GM12878 (cell line): ENCODE measurements around the gene GGT1. TPM values are rescaled to one million over a fixed set of nuclear protein-coding genes. Genes with fewer than 3 reads are reported as not detected.

Experiments
- CREB1 ChIP-seq: IDR thresholded peaks from 2 replicates; pipeline ENCODE4 v1.6.1; 2012; ENCODE audit warnings: low read depth, mild to moderate bottlenecking, inconsistent platforms
- ESRRA ChIP-seq: IDR thresholded peaks from 2 replicates; pipeline ENCODE4 v1.6.1; 2012; ENCODE audit warnings: mild to moderate bottlenecking, low read length, improper control_type of control experiment
- ETV6 ChIP-seq, 2 experiments: fragments of 450-650 bp in 1 of 2; IDR thresholded peaks in 1 of 2; conservative IDR thresholded peaks in 1 of 2; 2 replicates each; pipeline ENCODE4 v1.6.1; 2014; ENCODE audit warnings: antibody characterized with exemption in 1 of 2, borderline replicate concordance in 1 of 2, low read depth in 1 of 2, mild to moderate bottlenecking in 1 of 2, moderate library complexity in 1 of 2
- FOXM1 ChIP-seq: IDR thresholded peaks from 2 replicates; pipeline ENCODE4 v1.6.1; 2012; ENCODE audit warnings: low read depth, mild to moderate bottlenecking, inconsistent platforms, low read length, moderate library complexity
- JUNB ChIP-seq: IDR thresholded peaks from 2 replicates; pipeline ENCODE4 v1.6.1; 2016; ENCODE audit warnings: antibody characterized with exemption, mild to moderate bottlenecking
- KAT2A ChIP-seq: conservative IDR thresholded peaks from 2 replicates; pipeline ENCODE4 v1.6.1; 2011; ENCODE audit warnings: low read depth, low read length; ENCODE audit not compliant: control insufficient read depth
- MTA2 ChIP-seq: fragments of 450-650 bp; IDR thresholded peaks from 2 replicates; pipeline ENCODE4 v1.6.1; 2016; ENCODE audit warnings: low read depth, mild to moderate bottlenecking, moderate library complexity
- NFYA ChIP-seq: IDR thresholded peaks from 2 replicates; pipeline ENCODE4 v1.6.1; 2011; ENCODE audit warnings: low read depth, mild to moderate bottlenecking, low read length, improper control_type of control experiment, borderline replicate concordance
- NR2C2 ChIP-seq: IDR thresholded peaks from 2 replicates; pipeline ENCODE4 v1.6.1; 2011; ENCODE audit warnings: borderline replicate concordance, low read depth; ENCODE audit not compliant: control insufficient read depth, insufficient read length
- RAD21 ChIP-seq: IDR thresholded peaks from 2 replicates; pipeline ENCODE4 v1.6.1; 2011; ENCODE audit warnings: mild to moderate bottlenecking, low read depth, low read length, moderate library complexity; ENCODE audit not compliant: insufficient read depth
- SIN3A ChIP-seq: IDR thresholded peaks from 2 replicates; pipeline ENCODE4 v1.6.1; 2012; ENCODE audit warnings: low read depth, low read length, improper control_type of control experiment
- SREBF1 ChIP-seq: IDR thresholded peaks from 2 replicates; pipeline ENCODE4 v1.6.1; 2012; ENCODE audit warnings: mild to moderate bottlenecking, low read length
- SREBF2 ChIP-seq: IDR thresholded peaks from 2 replicates; pipeline ENCODE4 v1.6.1; 2012; ENCODE audit warnings: mild to moderate bottlenecking, low read length
- SUZ12 ChIP-seq: fragments of 200-600 bp; sonication (generic); IDR thresholded peaks from one replicate; pipeline ENCODE4 v1.6.1; 2018; ENCODE audit warnings: antibody characterized with exemption, mild to moderate bottlenecking; ENCODE audit not compliant: unreplicated experiment
- ZNF24 ChIP-seq: fragments of 450-650 bp; IDR thresholded peaks from 2 replicates; pipeline ENCODE4 v1.6.1; 2017; ENCODE audit warnings: antibody characterized with exemption, mild to moderate bottlenecking
- polyA plus RNA-seq, 11 experiments: library from polyadenylated mRNA; depleted of rRNA in 4 of 11; unstranded in 6 of 11; stranded (reverse) in 5 of 11; fragments of >200 nt; fragmentation: Nextera tagmentation in 4 of 11; fragmentation: Illumina TruSeq in 1 of 11; extraction: Ambion mirVana in 4 of 11; extraction: Trizol in 1 of 11; gene quantifications; 1 replicate in 1 of 11; 2 replicates in 10 of 11; pipeline versions ENCODE4 v1.2.1 to v1.2.3, GENCODE V29; 2011 to 2016; ENCODE audit warnings: inconsistent platforms in 2 of 11, missing spikeins in 2 of 11, low read depth in 1 of 11
- total RNA-seq, 4 experiments: library from RNA; depleted of rRNA in 3 of 4; stranded (reverse); fragments of >200 nt in 3 of 4; fragmentation: Illumina TruSeq in 1 of 4; extraction: Trizol in 1 of 4; gene quantifications; 2 replicates each; pipeline versions ENCODE4 v1.2.1 to v1.2.3, GENCODE V29; 2013 to 2021
- TF ChIP-seq, protein P1 (sequence below): IDR thresholded peaks from 2 replicates; pipeline ENCODE4 v1.6.1; 2011; ENCODE audit warnings: low read depth, mild to moderate bottlenecking, low read length, moderate library complexity, borderline replicate concordance; ENCODE audit errors: extremely low read depth
- TF ChIP-seq, protein P2 (sequence below): fragments of 450-650 bp; IDR thresholded peaks from 2 replicates; pipeline ENCODE4 v1.6.1; 2016; ENCODE audit warnings: mild to moderate bottlenecking
- TF ChIP-seq, protein P3 (sequence below): fragments of 450-650 bp; IDR thresholded peaks from 2 replicates; pipeline ENCODE4 v1.6.1; 2014; ENCODE audit warnings: mild to moderate bottlenecking
- TF ChIP-seq, protein P4 (sequence below): IDR thresholded peaks from 2 replicates; pipeline ENCODE4 v1.6.1; 2012; ENCODE audit warnings: low read depth, low read length, improper control_type of control experiment
- TF ChIP-seq, protein P5 (sequence below): fragments of 450-650 bp; IDR thresholded peaks from 2 replicates; pipeline ENCODE4 v1.6.1; 2017; ENCODE audit warnings: mild to moderate bottlenecking, moderate library complexity

The GGT1 gene
- total and polyA plus RNA-seq, 10 of the 15 experiments (the other 5 are each of a cell fraction or from before 2014, with no cell fraction given): 0.47 to 26.6 (median 9.1) TPM

DNA sequence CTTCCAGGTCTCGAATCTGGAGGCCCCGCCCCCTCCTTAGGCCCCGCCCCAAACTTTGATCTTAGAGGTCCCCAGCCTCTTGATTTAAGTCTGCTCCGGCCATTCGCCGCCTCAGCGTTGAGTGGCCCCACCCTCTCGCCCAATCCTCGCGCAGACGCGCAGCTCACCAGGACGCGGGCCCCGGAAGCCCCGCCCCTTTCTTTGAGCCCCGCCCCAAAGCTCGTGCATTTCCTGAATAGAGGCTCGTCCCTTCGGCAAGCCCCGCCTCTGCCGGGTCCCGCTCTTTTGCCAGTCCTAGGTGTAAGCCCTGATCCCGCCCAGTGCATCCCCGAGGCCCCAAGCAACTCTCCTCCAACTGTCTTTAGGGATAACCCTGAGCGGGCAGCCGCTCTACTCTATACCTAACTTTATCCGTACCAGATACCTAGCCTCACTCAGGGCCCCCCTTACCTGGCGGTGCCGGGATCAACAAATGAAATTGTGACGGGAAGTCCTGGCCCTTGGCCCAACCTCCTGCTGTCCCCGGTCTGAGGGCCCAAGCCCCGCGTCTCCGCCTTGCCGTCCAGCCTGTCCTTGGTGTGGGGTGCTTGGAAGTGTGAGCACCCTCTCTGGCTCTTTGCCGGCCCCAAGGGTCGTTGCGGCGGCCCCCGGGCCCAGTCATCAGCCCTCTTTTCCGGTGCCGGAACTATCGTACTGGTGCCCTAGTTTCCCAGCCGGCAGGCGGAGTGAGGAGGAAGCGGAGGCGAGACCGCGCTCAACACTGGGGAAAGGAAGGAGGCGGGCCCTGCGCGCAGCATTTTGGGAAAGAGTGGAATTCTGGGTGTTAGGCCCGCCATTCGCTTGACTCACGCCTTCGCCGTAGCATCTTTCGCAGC, 47.6 kb upstream of the GGT1 start, which contains the start of gene SNRPD3 (continued):
- TF ChIP-seq SREBF1 (no peak), KAT2A (no peak), MTA2 (peak; percentile 57; the same call in 1 of the 2 replicates), JUNB (no peak), SIN3A (peak; percentile 94), ESRRA (peak; percentile 60; the same call in 1 of the 2 replicates), ZNF24 (no peak), SUZ12 (no peak), SREBF2 (no peak), NR2C2 (no peak), FOXM1 (no peak), NFYA (no peak), CREB1 (peak; percentile 74), RAD21 (no peak), ETV6 (conservative IDR thresholded peaks at IDR 0.05 in 1 of 2, IDR thresholded peaks at IDR 0.05 in 1 of 2; ENCODE audit: borderline replicate concordance in 1 of 2, low read depth in 1 of 2) (peak in 1 of 2 experiments; percentile 74; a peak in 2 of 4 replicates)
- TF ChIP-seq, protein P1, sequence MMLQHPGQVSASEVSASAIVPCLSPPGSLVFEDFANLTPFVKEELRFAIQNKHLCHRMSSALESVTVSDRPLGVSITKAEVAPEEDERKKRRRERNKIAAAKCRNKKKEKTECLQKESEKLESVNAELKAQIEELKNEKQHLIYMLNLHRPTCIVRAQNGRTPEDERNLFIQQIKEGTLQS: no peak
- TF ChIP-seq, protein P2, sequence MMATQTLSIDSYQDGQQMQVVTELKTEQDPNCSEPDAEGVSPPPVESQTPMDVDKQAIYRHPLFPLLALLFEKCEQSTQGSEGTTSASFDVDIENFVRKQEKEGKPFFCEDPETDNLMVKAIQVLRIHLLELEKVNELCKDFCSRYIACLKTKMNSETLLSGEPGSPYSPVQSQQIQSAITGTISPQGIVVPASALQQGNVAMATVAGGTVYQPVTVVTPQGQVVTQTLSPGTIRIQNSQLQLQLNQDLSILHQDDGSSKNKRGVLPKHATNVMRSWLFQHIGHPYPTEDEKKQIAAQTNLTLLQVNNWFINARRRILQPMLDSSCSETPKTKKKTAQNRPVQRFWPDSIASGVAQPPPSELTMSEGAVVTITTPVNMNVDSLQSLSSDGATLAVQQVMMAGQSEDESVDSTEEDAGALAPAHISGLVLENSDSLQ: peak; percentile 93
- TF ChIP-seq, protein P3, sequence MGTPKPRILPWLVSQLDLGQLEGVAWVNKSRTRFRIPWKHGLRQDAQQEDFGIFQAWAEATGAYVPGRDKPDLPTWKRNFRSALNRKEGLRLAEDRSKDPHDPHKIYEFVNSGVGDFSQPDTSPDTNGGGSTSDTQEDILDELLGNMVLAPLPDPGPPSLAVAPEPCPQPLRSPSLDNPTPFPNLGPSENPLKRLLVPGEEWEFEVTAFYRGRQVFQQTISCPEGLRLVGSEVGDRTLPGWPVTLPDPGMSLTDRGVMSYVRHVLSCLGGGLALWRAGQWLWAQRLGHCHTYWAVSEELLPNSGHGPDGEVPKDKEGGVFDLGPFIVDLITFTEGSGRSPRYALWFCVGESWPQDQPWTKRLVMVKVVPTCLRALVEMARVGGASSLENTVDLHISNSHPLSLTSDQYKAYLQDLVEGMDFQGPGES: no peak
- TF ChIP-seq, protein P4, sequence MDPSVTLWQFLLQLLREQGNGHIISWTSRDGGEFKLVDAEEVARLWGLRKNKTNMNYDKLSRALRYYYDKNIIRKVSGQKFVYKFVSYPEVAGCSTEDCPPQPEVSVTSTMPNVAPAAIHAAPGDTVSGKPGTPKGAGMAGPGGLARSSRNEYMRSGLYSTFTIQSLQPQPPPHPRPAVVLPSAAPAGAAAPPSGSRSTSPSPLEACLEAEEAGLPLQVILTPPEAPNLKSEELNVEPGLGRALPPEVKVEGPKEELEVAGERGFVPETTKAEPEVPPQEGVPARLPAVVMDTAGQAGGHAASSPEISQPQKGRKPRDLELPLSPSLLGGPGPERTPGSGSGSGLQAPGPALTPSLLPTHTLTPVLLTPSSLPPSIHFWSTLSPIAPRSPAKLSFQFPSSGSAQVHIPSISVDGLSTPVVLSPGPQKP: peak; percentile 82
- TF ChIP-seq, protein P5, sequence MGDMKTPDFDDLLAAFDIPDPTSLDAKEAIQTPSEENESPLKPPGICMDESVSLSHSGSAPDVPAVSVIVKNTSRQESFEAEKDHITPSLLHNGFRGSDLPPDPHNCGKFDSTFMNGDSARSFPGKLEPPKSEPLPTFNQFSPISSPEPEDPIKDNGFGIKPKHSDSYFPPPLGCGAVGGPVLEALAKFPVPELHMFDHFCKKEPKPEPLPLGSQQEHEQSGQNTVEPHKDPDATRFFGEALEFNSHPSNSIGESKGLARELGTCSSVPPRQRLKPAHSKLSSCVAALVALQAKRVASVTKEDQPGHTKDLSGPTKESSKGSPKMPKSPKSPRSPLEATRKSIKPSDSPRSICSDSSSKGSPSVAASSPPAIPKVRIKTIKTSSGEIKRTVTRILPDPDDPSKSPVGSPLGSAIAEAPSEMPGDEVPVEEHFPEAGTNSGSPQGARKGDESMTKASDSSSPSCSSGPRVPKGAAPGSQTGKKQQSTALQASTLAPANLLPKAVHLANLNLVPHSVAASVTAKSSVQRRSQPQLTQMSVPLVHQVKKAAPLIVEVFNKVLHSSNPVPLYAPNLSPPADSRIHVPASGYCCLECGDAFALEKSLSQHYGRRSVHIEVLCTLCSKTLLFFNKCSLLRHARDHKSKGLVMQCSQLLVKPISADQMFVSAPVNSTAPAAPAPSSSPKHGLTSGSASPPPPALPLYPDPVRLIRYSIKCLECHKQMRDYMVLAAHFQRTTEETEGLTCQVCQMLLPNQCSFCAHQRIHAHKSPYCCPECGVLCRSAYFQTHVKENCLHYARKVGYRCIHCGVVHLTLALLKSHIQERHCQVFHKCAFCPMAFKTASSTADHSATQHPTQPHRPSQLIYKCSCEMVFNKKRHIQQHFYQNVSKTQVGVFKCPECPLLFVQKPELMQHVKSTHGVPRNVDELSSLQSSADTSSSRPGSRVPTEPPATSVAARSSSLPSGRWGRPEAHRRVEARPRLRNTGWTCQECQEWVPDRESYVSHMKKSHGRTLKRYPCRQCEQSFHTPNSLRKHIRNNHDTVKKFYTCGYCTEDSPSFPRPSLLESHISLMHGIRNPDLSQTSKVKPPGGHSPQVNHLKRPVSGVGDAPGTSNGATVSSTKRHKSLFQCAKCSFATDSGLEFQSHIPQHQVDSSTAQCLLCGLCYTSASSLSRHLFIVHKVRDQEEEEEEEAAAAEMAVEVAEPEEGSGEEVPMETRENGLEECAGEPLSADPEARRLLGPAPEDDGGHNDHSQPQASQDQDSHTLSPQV: no peak
